Loucy (cell line): Measurements from ENCODE around the gene PPP1R10.

ENCODE experiments used
- H2AFZ ChIP-seq: fragments of 200-600 bp; sonication (generic); 2 replicates; pipeline ENCODE4 v1.6.0; 2016; ENCODE audit warnings: antibody characterized with exemption, mild to moderate bottlenecking, low read length, moderate library complexity
- H3F3A ChIP-seq: fragments of 200-600 bp; 2 replicates; pipeline ENCODE4 v1.6.0; 2016; ENCODE audit warnings: antibody characterized with exemption, low read depth, mild to moderate bottlenecking
- H3K27me3 ChIP-seq: fragments of 200-600 bp; sonication (generic); 2 replicates; pipeline ENCODE4 v1.6.1; 2014; ENCODE audit warnings: low read length, mild to moderate bottlenecking; ENCODE audit not compliant: insufficient read depth, poor library complexity, severe bottlenecking
- H3K36me3 ChIP-seq: fragments of 200-600 bp; sonication (generic); 2 replicates; pipeline ENCODE4 v1.6.1; 2016; ENCODE audit warnings: low read length; ENCODE audit not compliant: insufficient read depth
- H3K4me1 ChIP-seq: fragments of 200-600 bp; sonication (generic); 2 replicates; pipeline ENCODE4 v1.5.1; 2014; ENCODE audit warnings: low read length, mild to moderate bottlenecking; ENCODE audit not compliant: insufficient read depth, poor library complexity, severe bottlenecking
- H3K4me2 ChIP-seq: fragments of 200-600 bp; sonication (generic); 2 replicates; pipeline ENCODE4 v1.6.0; 2014; ENCODE audit warnings: antibody characterized with exemption, low read length, low read depth, mild to moderate bottlenecking; ENCODE audit not compliant: poor library complexity, severe bottlenecking
- H3K4me3 ChIP-seq: fragments of 200-600 bp; sonication (generic); 2 replicates; pipeline ENCODE4 v1.5.1; 2014; ENCODE audit warnings: low read length, mild to moderate bottlenecking, mixed read lengths; ENCODE audit not compliant: poor library complexity, severe bottlenecking
- H3K79me2 ChIP-seq: fragments of 200-600 bp; sonication (generic); 2 replicates; pipeline ENCODE4 v1.6.1; 2014; ENCODE audit warnings: low read length; ENCODE audit not compliant: insufficient read depth
- H3K9ac ChIP-seq: fragments of 200-600 bp; sonication (generic); 2 replicates; pipeline ENCODE4 v1.6.0; 2014; ENCODE audit warnings: mild to moderate bottlenecking, low read depth, low read length, moderate library complexity; ENCODE audit not compliant: poor library complexity, severe bottlenecking
- H3K9me2 ChIP-seq: fragments of 200-600 bp; sonication (generic); replicated peaks from 2 replicates; pipeline ENCODE4 v1.6.1; 2016; ENCODE audit warnings: low read depth, low read length, mixed read lengths
- H3K9me3 ChIP-seq: fragments of 200-600 bp; sonication (generic); 2 replicates; pipeline ENCODE4 v1.6.1; 2014; ENCODE audit warnings: mild to moderate bottlenecking, antibody characterized with exemption, low read length, low read depth; ENCODE audit not compliant: insufficient read depth
- H4K20me1 ChIP-seq: fragments of 200-600 bp; sonication (generic); 2 replicates; pipeline ENCODE4 v1.6.0; 2014; ENCODE audit warnings: antibody characterized with exemption, low read length, mild to moderate bottlenecking; ENCODE audit not compliant: insufficient read depth, poor library complexity, severe bottlenecking
- EZH2phosphoT487 ChIP-seq: fragments of 200-600 bp; IDR thresholded peaks from 2 replicates; pipeline ENCODE4 v1.6.1; 2018; ENCODE audit warnings: antibody characterized with exemption, mild to moderate bottlenecking, moderate library complexity, borderline replicate concordance
- TF ChIP-seq, protein P1 (sequence below): fragments of 200-600 bp; sonication (generic); conservative IDR thresholded peaks from 2 replicates; pipeline ENCODE4 v1.5.1; 2014; ENCODE audit warnings: mild to moderate bottlenecking, antibody characterized with exemption, low read length

PPP1R10 gene

GRCh38 chr6:30557683-30557981, 59.4 kb downstream of the PPP1R10 start:
- peaks cover 37% of the 10 kb centered on the region for H4K20me1 ChIP-seq
- H3K4me2 ChIP-seq, result peak overlapping the region; percentile 96
- no peaks in the 10 kb centered on the region for H3K27me3 ChIP-seq
- H3K36me3 ChIP-seq, result peaks cover 25% of the 10 kb centered on the region; the same call in 1 of the 2 replicates
- peaks cover 29% of the 10 kb centered on the region for H3K4me1 ChIP-seq
- no peaks in the 10 kb centered on the region for H3K9me2 ChIP-seq
- H3F3A ChIP-seq, result no peaks in the 10 kb centered on the region
- H3K9ac ChIP-seq, result peak overlapping the region; percentile 89
- H3K9me3 ChIP-seq, result no peaks in the 10 kb centered on the region
- H3K79me2 ChIP-seq, result peaks cover 63% of the 10 kb centered on the region
- no peak for TF ChIP-seq EZH2phosphoT487
- TF ChIP-seq, protein P1, sequence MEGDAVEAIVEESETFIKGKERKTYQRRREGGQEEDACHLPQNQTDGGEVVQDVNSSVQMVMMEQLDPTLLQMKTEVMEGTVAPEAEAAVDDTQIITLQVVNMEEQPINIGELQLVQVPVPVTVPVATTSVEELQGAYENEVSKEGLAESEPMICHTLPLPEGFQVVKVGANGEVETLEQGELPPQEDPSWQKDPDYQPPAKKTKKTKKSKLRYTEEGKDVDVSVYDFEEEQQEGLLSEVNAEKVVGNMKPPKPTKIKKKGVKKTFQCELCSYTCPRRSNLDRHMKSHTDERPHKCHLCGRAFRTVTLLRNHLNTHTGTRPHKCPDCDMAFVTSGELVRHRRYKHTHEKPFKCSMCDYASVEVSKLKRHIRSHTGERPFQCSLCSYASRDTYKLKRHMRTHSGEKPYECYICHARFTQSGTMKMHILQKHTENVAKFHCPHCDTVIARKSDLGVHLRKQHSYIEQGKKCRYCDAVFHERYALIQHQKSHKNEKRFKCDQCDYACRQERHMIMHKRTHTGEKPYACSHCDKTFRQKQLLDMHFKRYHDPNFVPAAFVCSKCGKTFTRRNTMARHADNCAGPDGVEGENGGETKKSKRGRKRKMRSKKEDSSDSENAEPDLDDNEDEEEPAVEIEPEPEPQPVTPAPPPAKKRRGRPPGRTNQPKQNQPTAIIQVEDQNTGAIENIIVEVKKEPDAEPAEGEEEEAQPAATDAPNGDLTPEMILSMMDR, result no peak
- peak overlapping the region; percentile 93 for H2AFZ ChIP-seq
- H3K4me3 ChIP-seq, result peak overlapping the region; percentile 85

DNA sequence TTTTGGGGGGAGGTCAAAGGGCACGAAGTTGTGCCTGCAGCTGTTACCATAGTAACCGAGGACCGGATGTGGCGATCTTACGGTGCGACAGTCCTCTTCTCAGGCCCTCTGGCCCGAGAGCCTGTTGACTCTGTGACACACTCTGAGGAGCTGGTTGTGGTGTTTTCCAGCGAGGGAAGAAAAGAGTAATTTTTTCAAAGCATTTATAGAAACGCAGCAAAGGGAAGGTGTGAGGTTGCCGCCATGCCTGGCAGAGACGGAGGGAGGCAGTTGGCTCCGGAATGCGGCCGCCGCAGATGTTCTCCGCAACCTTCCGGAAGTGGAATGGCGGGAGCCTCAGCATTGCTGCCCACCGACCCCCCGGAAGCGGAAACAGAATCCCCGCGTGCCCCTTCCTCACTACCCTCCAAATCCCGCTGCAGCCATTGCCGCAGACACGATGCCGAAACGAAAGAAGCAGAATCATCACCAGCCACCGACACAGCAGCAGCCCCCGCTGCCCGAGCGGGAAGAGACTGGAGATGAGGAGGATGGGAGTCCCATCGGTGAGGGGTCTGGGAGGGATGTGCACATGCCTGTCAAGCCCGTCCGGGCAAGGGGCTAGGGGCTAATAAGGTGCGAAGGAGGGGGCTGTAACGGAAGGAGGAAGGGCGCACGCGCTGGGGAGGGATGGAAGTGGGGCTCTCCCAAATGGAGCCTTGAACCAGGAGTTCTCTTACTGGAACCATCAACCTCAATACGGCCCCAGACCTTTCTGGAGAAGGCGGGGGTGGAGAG, 59.9 kb downstream of the PPP1R10 start, which contains the start of gene PRR3:
Gene PRR3 (plus strand): TSS at position 390 of the 777 bp plus-strand sequence. CDS start 50 bp downstream, at position 440.
- no peak for TF ChIP-seq EZH2phosphoT487
- TF ChIP-seq, protein P1, result no peak
- peaks cover 37% of the 10 kb centered on the region for H4K20me1 ChIP-seq
- H3K9me2 ChIP-seq, result no peaks in the 10 kb centered on the region
- H3K9ac ChIP-seq, result peak within 1 kb of the TSS; percentile 89
- H3K27me3 ChIP-seq, result no peaks in the 10 kb centered on the region
- H3K9me3 ChIP-seq, result no peaks in the 10 kb centered on the region
- peaks cover 65% of the 10 kb centered on the region for H3K79me2 ChIP-seq
- H3K36me3 ChIP-seq, result peaks cover 25% of the 10 kb centered on the region; the same call in 1 of the 2 replicates
- H3K4me2 ChIP-seq, result peak within 1 kb of the TSS; percentile 96
- no peaks in the 10 kb centered on the region for H3F3A ChIP-seq
- peak within 1 kb of the TSS; percentile 93 for H2AFZ ChIP-seq
- H3K4me1 ChIP-seq, result peaks cover 29% of the 10 kb centered on the region
- H3K4me3 ChIP-seq, result peak within 1 kb of the TSS; percentile 85

DNA sequence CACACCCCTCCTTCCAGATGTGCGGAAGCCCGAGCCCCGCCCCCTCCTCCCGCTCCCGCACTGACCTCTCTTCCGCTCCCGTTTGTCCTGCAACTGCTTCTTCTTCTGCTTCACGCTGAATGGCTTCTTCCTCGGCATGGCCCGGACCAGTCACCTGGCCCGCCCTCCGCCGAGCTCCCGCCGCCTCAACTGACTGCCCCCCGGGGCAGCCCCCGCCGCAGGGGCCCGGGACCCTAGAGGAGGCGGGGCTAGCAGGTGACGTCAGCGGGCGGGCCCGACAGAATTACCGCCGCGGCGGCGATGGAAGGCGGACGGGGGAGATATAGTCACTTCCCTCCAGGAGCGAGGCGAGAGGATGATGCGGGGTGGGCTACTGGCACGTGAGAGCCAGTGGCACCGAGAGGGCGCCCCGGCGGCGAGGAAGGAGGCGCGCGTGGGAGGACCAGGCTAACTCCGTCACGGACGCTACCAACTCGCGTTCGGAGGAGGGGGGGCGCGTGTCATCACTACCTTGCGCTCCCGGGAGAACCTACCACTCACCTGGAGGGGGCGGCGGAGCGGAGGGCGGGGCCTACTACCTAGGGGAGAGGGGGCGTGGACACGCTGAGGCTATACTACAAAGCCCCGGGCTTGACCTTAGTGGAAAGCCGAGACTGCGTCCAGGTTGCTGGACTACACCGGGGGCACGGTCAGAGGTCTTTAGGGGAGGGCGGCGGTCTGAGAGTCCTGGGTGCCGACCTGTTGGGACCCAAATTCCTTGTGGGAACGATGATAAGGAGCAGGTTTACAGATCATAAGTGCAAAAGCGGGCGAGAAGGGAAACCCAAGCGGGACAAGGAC, 60.8 kb downstream of the PPP1R10 start, which contains the start of gene GNL1:
Gene GNL1 (minus strand): TSS at position 424 of the 840 bp plus-strand sequence. CDS start 286 bp downstream, at position 138.
- TF ChIP-seq, protein P1, result no peak
- no peak for TF ChIP-seq EZH2phosphoT487
- Histone ChIP-seq H2AFZ (peak within 1 kb of the TSS; percentile 93), H3K4me1 (peaks cover 29% of the 10 kb centered on the region), H3K4me3 (peak within 1 kb of the TSS; percentile 85), H3K27me3 (no peaks in the 10 kb centered on the region), H3K4me2 (peak within 1 kb of the TSS; percentile 96), H3K79me2 (peaks cover 65% of the 10 kb centered on the region), H3K36me3 (peaks cover 29% of the 10 kb centered on the region; the same call in 1 of the 2 replicates), H4K20me1 (peaks cover 37% of the 10 kb centered on the region), H3F3A (no peaks in the 10 kb centered on the region), H3K9ac (peak within 1 kb of the TSS; percentile 89), H3K9me3 (no peaks in the 10 kb centered on the region), H3K9me2 (no peaks in the 10 kb centered on the region)
